PC-3 (cell line): ENCODE data around the gene KCNV2.

Experiments used
- EZH2phosphoT487 ChIP-seq: fragments of 300-600 bp; sonication (generic); IDR thresholded peaks from 2 replicates; pipeline ENCODE4 v1.6.1; 2018; ENCODE audit warnings: mild to moderate bottlenecking, antibody characterized with exemption, low read length, borderline replicate concordance
- TF ChIP-seq, protein P1 (sequence below): fragments of 300-600 bp; sonication (generic); conservative IDR thresholded peaks from 2 replicates; pipeline ENCODE4 v1.5.1; 2017; ENCODE audit warnings: antibody characterized with exemption, low read depth, mild to moderate bottlenecking, low read length

DNA sequence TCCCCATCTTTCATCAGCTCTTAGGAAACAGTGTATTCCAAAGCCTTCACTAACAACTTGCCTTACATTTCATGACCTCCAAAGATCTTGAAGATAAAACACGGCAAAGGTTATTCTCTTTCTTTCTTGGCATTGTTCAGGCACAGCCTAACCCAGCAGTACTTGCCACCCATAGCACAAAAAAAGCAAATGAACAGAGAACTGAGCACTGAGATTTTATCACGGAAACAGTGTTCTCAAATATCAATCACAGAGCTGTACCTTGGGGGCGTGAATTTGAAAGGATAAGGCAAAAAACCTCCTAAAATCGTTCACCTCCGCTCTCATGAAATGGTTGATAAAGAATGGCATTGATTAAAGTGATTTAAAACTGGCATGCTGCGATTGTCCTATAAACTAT is 16.9 kb upstream of the KCNV2 start:
- TF ChIP-seq, protein P1, sequence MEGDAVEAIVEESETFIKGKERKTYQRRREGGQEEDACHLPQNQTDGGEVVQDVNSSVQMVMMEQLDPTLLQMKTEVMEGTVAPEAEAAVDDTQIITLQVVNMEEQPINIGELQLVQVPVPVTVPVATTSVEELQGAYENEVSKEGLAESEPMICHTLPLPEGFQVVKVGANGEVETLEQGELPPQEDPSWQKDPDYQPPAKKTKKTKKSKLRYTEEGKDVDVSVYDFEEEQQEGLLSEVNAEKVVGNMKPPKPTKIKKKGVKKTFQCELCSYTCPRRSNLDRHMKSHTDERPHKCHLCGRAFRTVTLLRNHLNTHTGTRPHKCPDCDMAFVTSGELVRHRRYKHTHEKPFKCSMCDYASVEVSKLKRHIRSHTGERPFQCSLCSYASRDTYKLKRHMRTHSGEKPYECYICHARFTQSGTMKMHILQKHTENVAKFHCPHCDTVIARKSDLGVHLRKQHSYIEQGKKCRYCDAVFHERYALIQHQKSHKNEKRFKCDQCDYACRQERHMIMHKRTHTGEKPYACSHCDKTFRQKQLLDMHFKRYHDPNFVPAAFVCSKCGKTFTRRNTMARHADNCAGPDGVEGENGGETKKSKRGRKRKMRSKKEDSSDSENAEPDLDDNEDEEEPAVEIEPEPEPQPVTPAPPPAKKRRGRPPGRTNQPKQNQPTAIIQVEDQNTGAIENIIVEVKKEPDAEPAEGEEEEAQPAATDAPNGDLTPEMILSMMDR = no peak
- TF ChIP-seq EZH2phosphoT487 = no peak
